NCI-H446 treated with DMSO at 0.1 percent for 48 hours (cell line): ENCODE measurements around the gene OSBP.
"Not testable (repeated sequence)": the region's sequence is repeated elsewhere in the genome, so short reads cannot be mapped to it uniquely, and the experiment has no call there.

Source experiments
- DNase-seq: peaks from one replicate; lab custom pipeline; 2025; lab: John Stamatoyannopoulos, UW

OSBP gene, protein sequence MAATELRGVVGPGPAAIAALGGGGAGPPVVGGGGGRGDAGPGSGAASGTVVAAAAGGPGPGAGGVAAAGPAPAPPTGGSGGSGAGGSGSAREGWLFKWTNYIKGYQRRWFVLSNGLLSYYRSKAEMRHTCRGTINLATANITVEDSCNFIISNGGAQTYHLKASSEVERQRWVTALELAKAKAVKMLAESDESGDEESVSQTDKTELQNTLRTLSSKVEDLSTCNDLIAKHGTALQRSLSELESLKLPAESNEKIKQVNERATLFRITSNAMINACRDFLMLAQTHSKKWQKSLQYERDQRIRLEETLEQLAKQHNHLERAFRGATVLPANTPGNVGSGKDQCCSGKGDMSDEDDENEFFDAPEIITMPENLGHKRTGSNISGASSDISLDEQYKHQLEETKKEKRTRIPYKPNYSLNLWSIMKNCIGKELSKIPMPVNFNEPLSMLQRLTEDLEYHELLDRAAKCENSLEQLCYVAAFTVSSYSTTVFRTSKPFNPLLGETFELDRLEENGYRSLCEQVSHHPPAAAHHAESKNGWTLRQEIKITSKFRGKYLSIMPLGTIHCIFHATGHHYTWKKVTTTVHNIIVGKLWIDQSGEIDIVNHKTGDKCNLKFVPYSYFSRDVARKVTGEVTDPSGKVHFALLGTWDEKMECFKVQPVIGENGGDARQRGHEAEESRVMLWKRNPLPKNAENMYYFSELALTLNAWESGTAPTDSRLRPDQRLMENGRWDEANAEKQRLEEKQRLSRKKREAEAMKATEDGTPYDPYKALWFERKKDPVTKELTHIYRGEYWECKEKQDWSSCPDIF

DNA sequence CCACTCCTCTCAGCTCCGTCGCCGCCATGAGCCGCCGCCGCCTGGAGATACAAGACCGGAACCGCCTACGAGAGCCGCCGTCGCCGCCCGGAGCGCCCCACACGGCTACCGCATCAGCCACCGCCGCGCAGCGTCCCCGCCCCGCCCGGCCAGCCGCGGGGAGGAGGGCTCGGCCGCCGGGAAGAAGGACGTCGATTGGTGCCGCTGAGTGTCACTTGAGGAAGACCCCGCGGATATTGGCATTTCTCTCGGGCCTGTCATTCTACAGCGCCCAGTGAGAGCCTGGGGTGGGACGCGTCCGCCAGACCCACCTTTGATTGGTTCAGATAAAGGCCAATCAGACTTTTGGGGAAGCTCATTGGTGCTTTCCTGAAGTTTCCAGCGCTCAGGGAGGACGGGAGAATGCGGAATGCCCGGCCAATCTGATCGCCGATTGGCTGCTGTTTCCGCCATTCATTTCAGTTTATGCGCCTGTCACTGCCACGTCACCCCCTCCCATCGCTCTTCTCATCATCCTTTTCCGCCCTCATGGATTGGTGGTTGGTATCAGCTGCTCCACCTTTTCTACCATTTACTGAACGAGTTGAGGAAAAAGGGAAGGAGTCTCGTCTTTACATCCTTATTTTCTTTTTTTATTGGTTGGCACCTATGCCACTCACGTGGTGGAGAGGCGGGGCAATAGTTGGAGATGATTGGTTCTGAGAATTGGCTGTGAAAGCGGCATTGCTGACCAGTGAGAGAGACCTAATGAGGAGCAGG, at the start of gene OSBP:
TSS of gene OSBP (minus strand) at position 138 of the 759 bp plus-strand sequence. CDS start at position 28, 110 bp downstream.
- peak; percentile 100 for DNase-seq

DNA sequence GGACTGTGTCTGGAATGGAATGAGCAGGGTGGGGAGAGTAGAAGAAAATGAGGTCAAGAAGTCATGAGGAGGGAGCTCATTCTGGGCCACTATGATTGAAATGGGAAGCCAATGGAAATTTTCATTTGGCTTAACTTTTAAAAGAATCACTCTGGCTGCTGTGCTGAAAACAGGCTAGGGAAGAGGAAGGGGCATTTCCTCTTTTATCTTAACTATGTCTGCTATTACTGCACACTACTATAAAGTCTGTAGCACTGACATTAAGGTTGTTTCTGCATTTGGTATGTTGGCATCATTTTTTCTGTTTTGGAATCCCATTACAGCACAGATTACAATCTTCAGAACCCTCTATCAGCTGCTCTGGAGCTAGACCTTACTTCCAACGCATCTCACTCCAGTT, 45.0 kb upstream of the OSBP start:
- DNase-seq, result no peak

DNA sequence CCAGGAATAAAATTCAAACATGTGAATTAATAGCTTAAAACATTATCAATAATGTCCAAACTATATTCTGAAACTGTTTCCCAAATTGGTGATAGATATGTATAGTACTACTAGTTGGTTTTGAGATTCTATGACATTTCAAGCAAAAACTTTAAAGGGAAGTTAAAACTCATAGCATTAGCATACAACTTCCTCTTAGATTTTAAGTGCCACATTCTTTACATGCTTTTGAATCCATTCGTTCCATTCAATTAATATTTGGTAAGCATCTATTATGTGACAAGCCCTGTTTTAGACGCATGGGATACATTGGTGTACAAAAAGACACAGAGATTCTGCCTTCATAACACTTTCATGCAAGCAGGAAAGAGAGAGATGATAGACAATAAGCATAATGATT, 44.4 kb upstream of the OSBP start:
- no peak for DNase-seq

DNA sequence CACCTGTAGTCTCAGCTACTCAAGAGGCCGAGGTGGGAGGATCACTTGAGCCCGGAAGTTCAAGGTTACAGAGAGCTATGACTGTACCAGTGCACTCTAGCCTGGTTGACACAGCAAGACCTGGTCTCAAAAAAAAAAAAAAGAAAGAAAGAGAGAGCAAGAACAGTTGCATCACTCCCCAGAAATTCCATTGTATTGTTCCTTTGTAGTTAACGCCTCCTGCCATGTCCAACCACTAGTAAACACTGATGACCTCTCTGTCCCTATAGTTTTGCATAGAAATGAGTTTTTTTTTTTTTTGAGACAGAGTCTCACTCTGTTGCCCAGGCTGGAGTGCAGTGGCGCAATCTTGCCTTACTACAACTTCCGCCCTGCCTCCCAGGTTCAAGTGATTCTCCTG, 42.5 kb upstream of the OSBP start:
- DNase-seq, result no peak

DNA sequence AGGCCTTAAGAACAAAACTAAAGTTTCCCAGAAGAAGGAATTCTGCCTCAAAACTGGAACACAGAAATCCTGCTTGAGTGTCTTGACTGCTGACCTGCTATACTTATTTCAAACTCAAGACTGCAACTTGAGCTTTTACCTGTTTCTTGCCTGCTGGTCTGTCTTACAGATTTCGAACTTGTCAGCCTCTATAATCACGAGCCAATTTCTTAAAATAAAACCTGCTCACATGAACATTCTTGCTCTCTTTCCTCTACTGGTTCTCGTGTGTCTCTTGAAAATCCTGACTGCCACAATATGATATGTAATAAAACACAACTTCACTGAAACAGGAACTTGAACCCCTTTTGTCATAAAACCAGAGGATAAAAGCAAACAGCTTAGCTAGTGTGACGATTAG, 39.3 kb upstream of the OSBP start:
- no peak for DNase-seq

DNA sequence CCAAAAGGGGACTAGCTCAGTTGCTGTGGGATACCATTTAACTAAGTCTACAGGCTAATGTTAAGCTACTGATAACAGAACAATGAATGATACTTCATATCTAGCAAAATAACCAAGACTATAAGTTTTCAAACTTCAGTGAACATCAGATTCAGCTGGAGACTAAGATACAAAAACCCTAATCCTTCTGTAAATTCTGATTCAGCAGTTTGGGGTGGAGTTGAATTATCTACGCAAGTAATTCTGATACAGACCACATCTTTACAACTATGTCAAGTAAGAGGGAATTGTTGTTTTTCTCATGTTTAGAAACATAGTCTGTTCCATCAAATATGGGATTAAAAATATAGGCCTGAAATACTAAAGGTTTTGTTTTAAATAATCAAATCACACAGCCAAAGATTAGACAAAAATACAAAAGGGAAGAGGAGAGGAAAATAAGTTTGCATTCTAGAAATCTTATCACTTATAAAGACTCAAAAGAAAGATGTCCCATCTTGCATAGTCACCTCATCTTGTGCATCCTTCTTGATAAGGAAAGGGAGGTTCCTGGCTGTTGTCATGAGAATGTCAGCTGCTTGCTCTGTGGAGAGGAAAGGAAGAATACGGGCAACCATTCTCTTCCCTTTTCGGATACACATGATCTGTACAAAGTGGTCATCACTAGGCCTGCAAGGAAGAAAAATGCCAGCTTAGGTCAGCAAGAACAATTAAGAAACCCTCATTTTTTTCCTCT, 31.8 kb upstream of the OSBP start:
- no peak for DNase-seq

DNA sequence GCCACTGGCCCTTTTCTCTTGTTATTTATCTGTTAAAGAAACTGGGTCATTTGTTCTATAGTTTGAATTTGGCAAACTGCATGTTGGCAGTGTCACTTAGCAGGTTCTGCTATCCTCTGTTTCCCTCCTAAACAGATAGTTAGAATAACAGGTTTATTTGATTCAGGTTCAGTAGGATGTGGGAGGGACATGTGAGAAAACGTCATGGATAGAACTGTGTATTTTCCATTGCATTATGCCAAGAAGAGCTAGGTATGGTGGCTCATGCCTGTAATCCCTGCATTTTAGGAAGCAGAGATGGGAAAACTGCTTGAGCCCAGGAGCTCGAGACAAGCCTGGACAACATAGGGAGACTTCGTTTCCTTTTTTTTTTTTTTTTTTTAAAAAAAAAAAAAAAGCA, 29.0 kb upstream of the OSBP start:
- no peak for DNase-seq

DNA sequence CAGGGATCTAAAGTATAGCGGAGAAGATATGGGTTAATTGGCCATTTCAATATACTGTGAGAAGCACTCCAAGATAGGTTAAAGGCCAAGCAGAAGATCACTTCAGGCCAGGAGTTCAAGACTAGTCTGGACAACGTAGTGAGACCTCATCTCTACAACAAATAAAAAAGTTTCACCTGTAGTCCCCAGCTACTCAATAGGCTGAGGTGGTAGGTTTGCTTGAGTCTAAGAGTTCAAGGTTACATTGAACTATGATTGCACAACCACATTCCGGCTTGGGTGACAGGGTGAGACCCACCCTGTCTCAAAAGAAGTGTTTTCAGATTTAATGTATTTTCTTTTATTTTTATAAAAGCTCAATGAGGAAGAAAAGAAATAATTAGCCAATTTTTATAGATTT, 27.8 kb upstream of the OSBP start:
- DNase-seq, result no peak

DNA sequence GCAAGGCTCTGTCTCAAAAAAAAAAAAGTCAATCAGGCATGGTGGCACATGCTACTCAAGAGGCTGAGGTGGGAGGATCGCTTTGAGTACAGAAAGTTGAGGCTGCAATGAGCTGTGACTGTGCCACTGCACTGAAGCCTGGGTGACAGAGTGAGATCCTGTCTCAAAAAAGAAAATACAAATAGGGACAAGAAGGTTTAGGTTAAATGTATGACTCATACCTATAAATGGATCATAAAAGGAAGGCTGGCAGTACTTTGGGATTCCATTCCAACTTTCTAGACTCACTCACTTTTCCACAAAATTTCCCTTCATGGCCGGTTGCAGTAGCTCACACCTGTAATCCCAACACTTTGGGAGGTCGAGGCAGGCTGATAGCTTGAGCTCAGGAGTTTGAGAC, 25.6 kb upstream of the OSBP start:
- no peak for DNase-seq

DNA sequence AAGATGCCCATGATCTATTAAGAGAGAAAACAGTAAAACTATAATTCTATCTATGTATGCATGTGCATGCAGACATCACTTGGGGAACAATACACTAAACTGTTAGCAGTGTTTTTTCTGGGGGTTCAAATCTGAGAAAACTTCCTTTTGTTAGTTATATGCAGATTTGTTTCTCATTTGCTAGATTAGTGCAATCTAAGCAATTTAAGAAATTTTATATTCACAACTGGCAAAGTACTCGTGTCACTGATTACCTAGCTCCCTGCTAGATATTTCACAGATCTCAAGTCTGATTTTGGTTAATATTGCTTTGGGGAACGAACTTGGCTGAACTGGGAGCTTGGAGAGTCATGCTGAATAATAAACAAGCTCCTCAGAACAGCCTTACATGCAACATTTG, 14.9 kb upstream of the OSBP start:
- DNase-seq, result no peak

DNA sequence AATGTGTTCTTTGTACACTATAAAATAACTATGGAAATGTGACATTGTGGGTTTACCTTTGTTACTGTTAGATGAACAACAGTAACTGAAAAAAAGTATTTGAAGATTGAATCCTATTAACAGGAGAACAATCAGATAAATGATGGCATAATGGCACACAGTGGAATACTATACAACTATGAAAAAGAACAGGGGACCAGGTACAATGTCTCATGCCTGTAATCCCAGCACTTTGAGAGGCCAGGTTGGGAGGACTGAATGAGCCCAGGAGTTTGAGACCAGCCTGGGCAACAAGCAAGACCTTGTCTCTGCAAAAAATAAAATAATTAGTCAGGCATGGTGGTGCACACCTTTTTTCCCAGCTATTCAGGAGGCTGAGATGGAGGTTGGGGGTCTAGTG, 14.4 kb upstream of the OSBP start:
- DNase-seq, result no peak

DNA sequence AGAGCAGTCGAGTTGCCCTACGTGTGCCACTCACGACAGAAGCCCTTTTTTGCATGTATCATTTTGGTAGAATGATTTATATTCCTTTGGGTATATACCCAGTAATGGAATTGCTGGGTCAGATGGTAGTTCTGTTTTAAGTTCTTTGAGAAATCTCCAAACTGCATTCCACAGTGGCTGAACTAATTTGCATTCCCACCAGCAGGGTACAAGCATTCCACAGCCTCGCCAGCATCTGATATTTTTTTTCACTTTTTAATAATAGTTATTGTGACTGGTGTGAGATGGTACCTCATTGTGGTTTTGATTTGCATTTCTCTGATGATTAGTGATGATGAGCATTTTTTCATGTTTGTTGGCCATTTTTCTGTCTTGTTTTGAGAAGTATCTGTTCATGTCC, 11.4 kb upstream of the OSBP start:
- not testable (repeated sequence) for DNase-seq

DNA sequence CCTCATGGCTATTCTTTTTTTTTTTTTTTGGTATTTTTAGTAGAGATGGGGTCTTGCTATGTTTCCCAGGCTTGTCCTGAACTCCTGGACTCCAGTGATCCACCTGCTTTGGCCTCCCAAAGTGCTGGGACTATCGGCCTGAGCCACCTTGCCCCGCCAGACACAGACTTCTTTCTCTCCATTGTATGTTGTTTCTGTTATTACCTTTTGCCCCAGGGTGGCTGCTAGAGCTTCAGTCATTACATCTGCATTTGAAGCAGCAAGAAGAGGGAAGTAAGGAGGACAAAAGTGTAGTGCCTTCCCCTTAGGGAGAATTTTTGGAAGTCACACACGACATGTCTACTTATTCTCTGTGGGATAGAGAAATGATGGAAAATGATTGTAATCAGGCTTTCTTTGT, 10.1 kb upstream of the OSBP start:
- DNase-seq, result no peak

DNA sequence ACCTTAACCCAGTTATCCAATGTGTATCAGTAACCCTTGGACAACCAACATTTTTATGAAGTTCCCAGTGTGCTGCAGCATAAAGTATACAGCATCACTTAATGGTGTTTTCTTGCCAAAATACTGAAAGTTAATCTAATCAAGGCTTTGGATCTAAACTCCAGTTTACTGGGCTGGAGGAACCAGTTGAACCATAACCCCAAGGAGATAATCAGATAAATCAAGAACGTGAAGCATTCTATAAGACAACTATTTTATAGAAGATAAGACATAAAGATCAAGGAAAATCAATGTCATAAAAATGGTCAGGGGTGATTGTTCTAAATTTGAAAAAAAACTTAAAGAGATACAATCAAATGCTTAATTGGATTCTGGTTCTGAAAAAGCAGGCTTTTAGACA, 2.3 kb upstream of the OSBP start:
- DNase-seq, result no peak

DNA sequence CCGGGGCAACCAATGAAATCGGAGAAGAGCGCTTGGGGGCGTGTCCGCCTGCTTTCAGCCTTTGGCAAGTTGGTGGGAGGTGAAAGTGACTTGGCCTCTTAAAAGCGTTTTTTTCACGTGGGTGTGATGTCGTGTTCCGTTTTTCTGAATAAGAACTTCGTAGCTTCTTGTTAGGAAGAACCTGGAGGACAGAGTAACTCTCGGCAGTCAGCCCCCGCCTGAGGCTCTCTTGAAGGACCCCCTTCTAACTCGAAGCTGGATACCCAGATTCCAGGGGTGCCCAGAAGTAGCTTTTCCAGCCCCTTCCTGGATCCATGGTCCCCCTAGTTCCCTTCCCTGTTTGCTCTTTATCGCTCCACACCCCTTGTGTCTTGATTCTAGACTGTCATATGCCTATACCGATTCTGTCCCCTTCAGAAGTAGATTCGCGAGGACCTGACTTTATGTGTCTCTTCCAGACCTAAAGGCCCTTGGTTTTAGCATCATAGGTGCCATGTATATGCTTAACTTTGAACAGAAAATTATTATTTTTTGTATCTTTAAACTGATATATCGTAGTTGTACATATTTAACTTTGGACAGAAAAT, 915 bp upstream of the OSBP start:
- no peak for DNase-seq

DNA sequence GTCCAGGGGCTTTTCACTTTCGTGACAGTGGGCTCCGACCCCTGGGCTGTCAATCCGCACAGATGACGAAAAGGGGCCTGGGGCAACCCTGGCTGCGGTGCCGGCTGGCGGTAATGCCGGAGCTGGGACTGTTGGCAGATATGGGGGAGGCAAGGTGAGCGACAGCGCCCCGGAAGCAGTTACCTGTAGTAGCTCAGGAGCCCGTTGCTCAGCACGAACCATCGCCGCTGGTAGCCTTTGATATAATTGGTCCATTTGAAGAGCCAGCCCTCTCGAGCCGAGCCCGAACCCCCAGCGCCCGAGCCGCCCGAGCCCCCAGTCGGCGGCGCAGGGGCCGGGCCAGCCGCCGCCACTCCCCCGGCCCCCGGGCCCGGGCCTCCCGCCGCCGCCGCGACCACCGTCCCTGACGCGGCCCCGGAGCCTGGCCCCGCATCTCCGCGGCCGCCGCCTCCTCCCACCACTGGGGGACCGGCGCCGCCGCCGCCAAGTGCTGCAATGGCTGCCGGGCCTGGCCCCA, 396 bp downstream of the OSBP start:
- DNase-seq, result no peak

DNA sequence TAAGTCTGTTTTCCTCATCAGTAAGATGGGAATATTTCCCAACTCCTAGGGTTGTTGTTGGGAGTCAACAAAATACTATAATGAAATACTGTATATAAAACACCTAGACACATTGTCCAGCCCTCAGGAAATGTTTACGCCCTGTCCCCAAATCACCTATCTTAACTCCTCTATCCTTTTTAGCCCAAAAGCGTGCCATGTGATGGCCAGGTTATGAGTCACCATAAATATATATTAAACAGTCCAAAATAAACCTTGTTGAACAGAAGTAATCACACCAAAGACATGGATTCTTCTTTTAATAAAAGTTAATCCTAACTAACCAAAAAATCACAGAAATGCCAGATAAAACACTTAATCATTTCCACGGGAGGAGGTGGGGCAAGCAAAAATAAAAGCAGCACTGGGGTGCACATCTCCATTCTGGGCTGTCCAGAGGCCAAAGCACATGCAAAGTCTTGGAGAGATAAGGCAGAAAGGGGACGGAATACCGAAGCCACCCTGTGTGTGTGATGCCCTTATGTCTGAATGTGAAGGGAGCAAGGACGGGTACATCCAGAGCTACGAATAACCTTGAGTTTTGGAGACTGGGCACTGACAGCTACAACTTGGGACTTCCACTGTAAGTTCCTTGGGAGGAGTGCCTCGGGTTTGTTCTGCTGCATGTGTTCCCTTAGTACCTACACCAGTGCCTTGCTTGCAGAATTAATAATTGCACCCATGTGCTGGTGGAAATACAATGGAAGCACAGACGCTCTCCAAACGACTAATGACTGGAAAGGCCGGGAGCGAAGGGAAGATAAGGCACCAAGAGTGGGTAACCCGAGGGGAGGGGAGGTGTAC, 1.1 kb downstream of the OSBP start:
- no peak for DNase-seq

DNA sequence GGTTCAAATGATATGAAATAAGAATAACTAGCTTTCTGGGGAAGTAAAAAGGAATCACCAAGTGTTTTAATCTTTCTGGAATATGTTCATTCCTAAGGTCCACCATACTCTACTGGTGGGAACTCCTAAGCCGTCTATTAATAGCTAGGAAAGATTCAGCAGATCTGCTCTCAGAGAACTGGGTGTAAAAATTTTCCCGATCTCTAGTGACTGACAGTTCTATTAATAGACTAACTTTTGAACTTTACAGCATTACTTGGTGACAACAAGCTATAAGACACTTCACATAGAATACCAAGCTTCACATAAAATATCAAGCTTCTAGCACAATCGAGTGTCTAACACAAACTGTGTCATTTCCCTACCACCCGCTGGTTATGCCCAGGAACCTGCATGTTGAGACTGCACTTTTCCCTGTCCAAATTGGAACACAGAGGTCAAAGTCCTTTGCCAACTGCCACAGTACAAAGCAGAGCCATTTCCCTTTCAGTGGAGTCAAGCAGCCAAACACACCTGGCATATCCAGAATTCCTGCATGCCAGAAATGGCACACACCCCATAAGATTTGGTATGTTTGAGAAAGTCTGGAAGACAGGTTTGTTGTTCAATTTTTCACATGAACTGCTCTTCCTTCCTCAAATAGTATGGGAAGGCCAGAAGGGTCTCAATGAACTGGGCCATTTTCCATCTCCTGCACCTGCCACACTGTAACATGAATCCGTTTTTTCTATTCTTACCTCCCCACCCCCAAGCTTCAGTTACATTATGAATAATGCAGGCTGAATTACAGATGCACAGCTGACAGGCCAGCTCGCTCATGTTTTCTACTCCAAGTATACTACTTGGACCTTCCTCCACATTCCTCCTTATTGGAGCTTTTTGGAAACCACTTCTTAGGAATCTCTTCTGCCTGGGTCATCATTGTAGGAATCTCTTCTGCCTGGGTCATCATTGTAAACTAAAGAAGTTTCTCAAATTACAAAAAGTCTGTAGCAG, 3.7 kb downstream of the OSBP start:
- no peak for DNase-seq

DNA sequence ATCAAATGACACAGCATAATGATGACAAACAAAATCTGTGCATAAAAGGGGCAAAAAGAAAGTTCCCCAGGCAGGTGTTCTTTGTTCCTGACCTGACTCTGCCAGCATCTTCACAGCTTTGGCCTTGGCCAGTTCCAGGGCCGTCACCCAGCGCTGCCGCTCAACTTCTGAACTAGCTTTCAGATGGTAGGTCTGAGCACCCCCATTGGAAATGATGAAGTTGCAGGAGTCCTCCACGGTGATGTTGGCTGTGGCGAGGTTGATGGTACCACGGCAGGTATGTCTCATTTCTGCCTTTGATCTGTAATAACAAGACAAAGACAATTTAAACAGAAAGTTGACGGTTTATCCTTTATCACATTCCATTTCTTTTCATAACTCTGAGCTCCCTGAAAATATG, 5.3 kb downstream of the OSBP start:
- no peak for DNase-seq
